Trophoblast cell (in vitro differentiated cells and primary cell): ENCODE measurements around the gene HMGB4.

Experiments used
- DNase-seq, 2 donors: peaks; one replicate each; pipeline ENCODE4 v3.0.0-alpha.2; 2016
- H2AFZ ChIP-seq: 2 replicates; pipeline ENCODE4 v1.6.1; 2013; ENCODE audit warnings: low read length, moderate library complexity, mild to moderate bottlenecking; ENCODE audit not compliant: insufficient read depth, poor library complexity
- H2AK5ac ChIP-seq: 2 replicates; pipeline ENCODE4 v1.6.1; 2013; ENCODE audit warnings: mild to moderate bottlenecking, low read length
- H2BK120ac ChIP-seq: 2 replicates; pipeline ENCODE4 v1.6.1; 2013; ENCODE audit warnings: low read length, mild to moderate bottlenecking, moderate library complexity; ENCODE audit not compliant: insufficient read depth, poor library complexity
- H2BK12ac ChIP-seq: 2 replicates; pipeline ENCODE4 v1.6.1; 2013; ENCODE audit warnings: mild to moderate bottlenecking, low read length, moderate library complexity
- H2BK5ac ChIP-seq: 2 replicates; pipeline ENCODE4 v1.6.1; 2013; ENCODE audit warnings: low read length, low read depth, moderate library complexity, mild to moderate bottlenecking; ENCODE audit not compliant: poor library complexity
- H3K14ac ChIP-seq: 2 replicates; pipeline ENCODE4 v1.6.1; 2013; ENCODE audit warnings: mild to moderate bottlenecking, low read length
- H3K18ac ChIP-seq: 2 replicates; pipeline ENCODE4 v1.6.1; 2013; ENCODE audit warnings: mild to moderate bottlenecking, low read length
- H3K23ac ChIP-seq: 2 replicates; pipeline ENCODE4 v1.6.1; 2013; ENCODE audit warnings: low read length
- H3K27ac ChIP-seq: 2 replicates; pipeline ENCODE4 v1.5.1; 2013; ENCODE audit warnings: low read depth, mild to moderate bottlenecking, inconsistent platforms, low read length, moderate library complexity
- H3K27me3 ChIP-seq: 2 replicates; pipeline ENCODE4 v1.6.1; 2013; ENCODE audit warnings: inconsistent platforms, mild to moderate bottlenecking, low read length, moderate library complexity; ENCODE audit not compliant: insufficient read depth
- H3K36me3 ChIP-seq, 2 experiments: 1 replicate in 1 of 2; 2 replicates in 1 of 2; pipeline ENCODE4 v1.6.1; 2013; ENCODE audit warnings: low read length in 2 of 2, mild to moderate bottlenecking in 2 of 2, moderate library complexity in 1 of 2; ENCODE audit not compliant: insufficient read depth in 2 of 2, control insufficient read depth in 1 of 2
- H3K4ac ChIP-seq: 2 replicates; pipeline ENCODE4 v1.6.1; 2013; ENCODE audit warnings: low read depth, mild to moderate bottlenecking, low read length, moderate library complexity
- H3K4me1 ChIP-seq, 2 experiments: 1 replicate in 1 of 2; 2 replicates in 1 of 2; pipeline ENCODE4 v1.6.1; 2013; ENCODE audit warnings: low read length in 2 of 2, mild to moderate bottlenecking in 2 of 2, moderate library complexity in 1 of 2; ENCODE audit not compliant: insufficient read depth in 2 of 2, control insufficient read depth in 1 of 2
- H3K4me2 ChIP-seq: 2 replicates; pipeline ENCODE4 v1.6.1; 2013; ENCODE audit warnings: inconsistent platforms, mild to moderate bottlenecking, low read length, moderate library complexity
- H3K4me3 ChIP-seq: 2 replicates; pipeline ENCODE4 v1.5.1; 2013; ENCODE audit warnings: mild to moderate bottlenecking, low read depth, low read length, inconsistent platforms
- H3K79me1 ChIP-seq: one replicate; pipeline ENCODE4 v1.6.1; 2013; ENCODE audit warnings: low read length
- H3K79me2 ChIP-seq: 2 replicates; pipeline ENCODE4 v1.6.1; 2013; ENCODE audit warnings: low read length, mild to moderate bottlenecking; ENCODE audit not compliant: control insufficient read depth, insufficient read depth, poor library complexity
- H3K9ac ChIP-seq: 2 replicates; pipeline ENCODE4 v1.6.1; 2013; ENCODE audit warnings: mild to moderate bottlenecking, low read length
- H3K9me3 ChIP-seq: 2 replicates; pipeline ENCODE4 v1.6.1; 2013; ENCODE audit warnings: low read depth, mild to moderate bottlenecking, control low read depth, inconsistent platforms, low read length; ENCODE audit not compliant: insufficient read depth
- H4K12ac ChIP-seq: 2 replicates; pipeline ENCODE4 v1.6.1; 2013; ENCODE audit warnings: low read depth, mild to moderate bottlenecking, low read length, moderate library complexity
- H4K8ac ChIP-seq: 2 replicates; pipeline ENCODE4 v1.6.1; 2013; ENCODE audit warnings: low read depth, mild to moderate bottlenecking, low read length, moderate library complexity
- H4K91ac ChIP-seq: one replicate; pipeline ENCODE4 v1.6.1; 2013; ENCODE audit warnings: low read depth, mild to moderate bottlenecking, low read length, moderate library complexity
- WGBS: extraction: QIAGEN DNeasy Blood & Tissue Kit; methylation state at CpG from one replicate; pipeline ENCODE4 v1.1.7; 2013; ENCODE audit warnings: missing lambda C conversion rate; ENCODE audit not compliant: insufficient read length, insufficient coverage; ENCODE audit errors: extremely low coverage; 5-methylcytosine and 5-hydroxymethylcytosine counted together

HMGB4 gene

DNA sequence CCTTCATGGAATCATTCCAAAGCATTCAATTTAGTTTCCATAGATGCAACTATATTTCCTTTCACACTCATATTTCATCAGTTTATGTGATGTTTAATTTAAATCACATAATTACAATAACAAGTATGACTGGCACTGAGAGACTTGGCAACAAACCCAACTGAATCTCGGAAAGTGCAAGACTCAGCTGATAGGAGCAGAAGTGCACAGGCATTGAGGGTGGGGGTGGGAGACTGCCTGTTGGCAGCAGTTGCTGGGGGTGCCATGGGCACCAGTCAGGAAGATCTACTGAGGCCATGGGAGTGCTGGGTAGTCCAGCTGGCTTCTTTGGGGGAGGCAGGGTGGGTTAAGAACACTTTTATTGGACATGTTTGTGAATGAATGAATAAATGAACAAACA, 10.4 kb upstream of the HMGB4 start:
- no peak overlapping the region for H3K4me2 ChIP-seq
- WGBS: no CpG with 5 or more reads among the region's 1 CpG
- no peaks in the 10 kb centered on the region for H3K27me3 ChIP-seq
- no peaks in the 10 kb centered on the region for H3K36me3 ChIP-seq
- H3K79me2 ChIP-seq: no peaks in the 10 kb centered on the region
- no peak overlapping the region for H2AFZ ChIP-seq
- no peak overlapping the region for H2BK5ac ChIP-seq
- no peaks in the 10 kb centered on the region for H3K79me1 ChIP-seq
- no peak overlapping the region for H2BK12ac ChIP-seq
- H3K18ac ChIP-seq: no peak overlapping the region
- H2AK5ac ChIP-seq: no peak overlapping the region
- DNase-seq: no peak
- H3K9ac ChIP-seq: no peak overlapping the region
- H3K14ac ChIP-seq: no peak overlapping the region
- peaks cover 2% of the 10 kb centered on the region for H3K9me3 ChIP-seq
- H4K8ac ChIP-seq: no peak overlapping the region
- H2BK120ac ChIP-seq: no peak overlapping the region
- no peak overlapping the region for H4K91ac ChIP-seq
- H3K27ac ChIP-seq: no peak overlapping the region
- H4K12ac ChIP-seq: no peak overlapping the region
- no peak overlapping the region for H3K4ac ChIP-seq
- peaks cover 0 to 3% of the 10 kb centered on the region in 2 experiments for H3K4me1 ChIP-seq
- no peak overlapping the region for H3K23ac ChIP-seq
- H3K4me3 ChIP-seq: no peak overlapping the region

DNA sequence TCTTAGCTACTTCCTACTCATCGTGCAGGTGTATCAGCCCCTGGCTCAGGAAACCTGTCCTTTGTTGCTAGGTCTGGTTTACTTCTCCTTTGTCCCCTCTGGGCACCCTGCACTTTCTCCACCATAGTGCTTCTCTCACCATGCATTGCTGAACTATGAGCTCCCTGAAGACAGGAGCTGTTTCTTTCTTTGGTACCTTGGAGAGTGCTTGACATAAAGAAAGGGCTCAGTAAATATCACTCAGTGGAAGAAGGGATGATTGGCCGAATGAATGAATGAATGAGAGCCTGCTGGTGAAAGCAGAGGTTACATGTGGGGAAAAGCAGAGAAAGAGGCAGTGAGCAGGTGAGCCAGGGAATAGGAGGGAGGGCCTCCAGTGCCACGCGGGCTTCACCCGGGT, 9.8 kb upstream of the HMGB4 start:
- Histone ChIP-seq H3K79me2 (no peaks in the 10 kb centered on the region), H3K27me3 (no peaks in the 10 kb centered on the region), H2BK120ac (no peak overlapping the region), H3K9me3 (peaks cover 2% of the 10 kb centered on the region), H3K36me3 (no peaks in the 10 kb centered on the region), H3K23ac (no peak overlapping the region), H3K27ac (no peak overlapping the region), H3K9ac (no peak overlapping the region), H4K8ac (no peak overlapping the region), H3K4me3 (no peak overlapping the region), H2AFZ (no peak overlapping the region), H2BK5ac (no peak overlapping the region), H4K12ac (no peak overlapping the region), H3K79me1 (no peaks in the 10 kb centered on the region), H2BK12ac (no peak overlapping the region), H2AK5ac (no peak overlapping the region), H4K91ac (no peak overlapping the region), H3K18ac (no peak overlapping the region), H3K4me1 (peaks cover 0 to under 1% of the 10 kb centered on the region in 2 experiments), H3K4ac (no peak overlapping the region), H3K4me2 (no peak overlapping the region), H3K14ac (no peak overlapping the region)
- no peak for DNase-seq
- no CpG with 5 or more reads among the region's 5 CpGs for WGBS

DNA sequence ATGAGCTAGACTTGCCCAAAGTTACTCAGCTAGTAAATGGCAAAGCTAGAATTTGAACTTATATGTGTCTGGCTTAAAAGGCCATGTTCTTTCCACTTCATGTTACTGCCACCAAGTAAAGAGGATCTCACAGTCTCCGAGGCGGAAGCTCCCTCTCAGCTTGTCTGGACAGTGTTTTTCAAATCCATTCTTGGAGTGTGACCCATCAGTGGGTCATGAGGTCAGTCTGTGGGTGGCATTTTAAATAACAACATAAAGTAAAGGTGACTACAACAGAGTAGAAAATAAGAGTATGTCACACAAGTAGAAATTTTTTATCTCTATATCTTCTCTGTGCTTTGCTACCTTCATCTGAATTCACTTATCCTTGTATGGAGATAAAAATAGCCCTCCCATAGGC, 3.2 kb upstream of the HMGB4 start:
- H4K8ac ChIP-seq: no peak overlapping the region
- no peak overlapping the region for H2AK5ac ChIP-seq
- H4K91ac ChIP-seq: no peak overlapping the region
- no peaks in the 10 kb centered on the region for H3K27me3 ChIP-seq
- no peak for DNase-seq
- no peaks in the 10 kb centered on the region for H3K79me1 ChIP-seq
- no peak overlapping the region for H3K4ac ChIP-seq
- H3K79me2 ChIP-seq: no peaks in the 10 kb centered on the region
- no peaks in the 10 kb centered on the region for H3K4me1 ChIP-seq
- no peaks in the 10 kb centered on the region for H3K36me3 ChIP-seq
- no peak overlapping the region for H3K14ac ChIP-seq
- no peak overlapping the region for H3K4me3 ChIP-seq
- no peak overlapping the region for H3K9ac ChIP-seq
- no CpG with 5 or more reads among the region's 2 CpGs for WGBS
- H3K27ac ChIP-seq: no peak overlapping the region
- H3K9me3 ChIP-seq: no peaks in the 10 kb centered on the region
- H2BK12ac ChIP-seq: no peak overlapping the region
- no peak overlapping the region for H2BK5ac ChIP-seq
- H2BK120ac ChIP-seq: no peak overlapping the region
- H2AFZ ChIP-seq: no peak overlapping the region
- H3K18ac ChIP-seq: no peak overlapping the region
- no peak overlapping the region for H3K23ac ChIP-seq
- no peak overlapping the region for H3K4me2 ChIP-seq
- no peak overlapping the region for H4K12ac ChIP-seq

DNA sequence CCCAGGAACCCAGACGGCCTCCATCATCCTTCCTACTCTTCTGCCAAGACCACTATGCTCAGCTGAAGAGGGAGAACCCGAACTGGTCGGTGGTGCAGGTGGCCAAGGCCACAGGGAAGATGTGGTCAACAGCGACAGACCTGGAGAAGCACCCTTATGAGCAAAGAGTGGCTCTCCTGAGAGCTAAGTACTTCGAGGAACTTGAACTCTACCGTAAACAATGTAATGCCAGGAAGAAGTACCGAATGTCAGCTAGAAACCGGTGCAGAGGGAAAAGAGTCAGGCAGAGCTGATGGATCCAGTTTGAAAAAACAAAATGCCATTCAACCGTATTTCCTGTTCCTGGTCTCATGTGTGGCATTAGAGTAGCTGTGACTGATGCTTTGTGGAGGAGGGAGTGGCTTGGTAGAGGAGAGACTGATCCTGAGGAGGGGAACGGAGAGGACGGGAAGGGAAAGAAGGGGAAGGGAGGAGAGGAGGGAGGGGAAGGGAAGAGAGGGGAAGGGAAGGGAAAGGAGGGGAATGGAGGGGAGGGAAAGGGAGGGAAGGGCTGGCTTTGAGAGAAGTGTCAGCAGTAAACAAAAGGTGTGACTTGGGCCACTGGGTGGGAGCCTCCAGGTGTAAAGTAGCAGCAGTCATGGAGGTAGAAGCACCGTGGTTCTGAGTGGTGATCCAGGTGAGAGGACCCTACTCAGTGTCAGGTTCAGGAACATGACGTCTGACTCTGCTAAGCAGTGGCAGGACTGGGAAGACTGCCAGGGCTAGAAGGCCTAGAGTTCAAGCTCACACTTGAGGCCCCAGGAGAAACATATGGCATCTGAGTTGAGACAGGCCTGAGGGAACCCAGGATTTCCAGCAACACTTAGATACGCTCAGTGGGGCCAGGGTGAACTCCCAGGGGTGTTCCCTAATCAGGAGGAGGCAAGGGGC, 846 bp downstream of the HMGB4 start:
- Histone ChIP-seq H2BK120ac (no peak overlapping the region), H3K79me1 (no peaks in the 10 kb centered on the region), H3K4ac (no peak overlapping the region), H3K23ac (no peak overlapping the region), H3K27ac (no peak overlapping the region), H3K14ac (no peak overlapping the region), H3K79me2 (no peaks in the 10 kb centered on the region), H3K9ac (no peak overlapping the region), H4K91ac (no peak overlapping the region), H2AFZ (no peak overlapping the region), H3K9me3 (no peaks in the 10 kb centered on the region), H2BK12ac (no peak overlapping the region), H3K36me3 (no peaks in the 10 kb centered on the region), H4K8ac (no peak overlapping the region), H3K18ac (no peak overlapping the region), H2AK5ac (no peak overlapping the region), H3K4me3 (no peak overlapping the region), H4K12ac (no peak overlapping the region), H2BK5ac (no peak overlapping the region), H3K27me3 (no peaks in the 10 kb centered on the region), H3K4me2 (no peak overlapping the region), H3K4me1 (no peaks in the 10 kb centered on the region)
- no CpG with 5 or more reads among the region's 14 CpGs for WGBS
- no peak for DNase-seq
